Measurements from ENCODE around the gene SEC63.

DNA sequence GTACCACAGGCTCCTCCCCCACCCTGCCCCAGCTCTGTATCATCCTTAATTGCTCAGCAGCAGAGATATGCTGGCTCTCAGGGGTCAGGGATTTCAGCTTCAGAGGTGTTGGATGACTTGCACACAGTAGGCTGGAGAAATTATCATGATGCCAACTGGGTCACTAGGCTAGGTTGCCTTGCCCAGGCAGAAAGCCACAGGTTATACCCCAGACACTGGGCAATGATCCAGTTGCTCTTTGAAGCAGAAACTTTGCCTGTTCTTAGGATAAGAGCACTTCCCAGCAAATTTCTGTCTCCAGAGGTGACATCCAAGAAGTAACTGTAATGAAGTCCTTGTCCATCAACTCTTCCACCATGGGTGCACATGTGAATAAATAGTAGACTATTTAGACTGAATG is 95.6 kb downstream of the SEC63 start:
- TF ChIP-seq EP300 (IDR thresholded peaks at IDR 0.05) (no peak), POLR2A (IDR thresholded peaks at IDR 0.05) (no peak)
- TF ChIP-seq, protein P1, sequence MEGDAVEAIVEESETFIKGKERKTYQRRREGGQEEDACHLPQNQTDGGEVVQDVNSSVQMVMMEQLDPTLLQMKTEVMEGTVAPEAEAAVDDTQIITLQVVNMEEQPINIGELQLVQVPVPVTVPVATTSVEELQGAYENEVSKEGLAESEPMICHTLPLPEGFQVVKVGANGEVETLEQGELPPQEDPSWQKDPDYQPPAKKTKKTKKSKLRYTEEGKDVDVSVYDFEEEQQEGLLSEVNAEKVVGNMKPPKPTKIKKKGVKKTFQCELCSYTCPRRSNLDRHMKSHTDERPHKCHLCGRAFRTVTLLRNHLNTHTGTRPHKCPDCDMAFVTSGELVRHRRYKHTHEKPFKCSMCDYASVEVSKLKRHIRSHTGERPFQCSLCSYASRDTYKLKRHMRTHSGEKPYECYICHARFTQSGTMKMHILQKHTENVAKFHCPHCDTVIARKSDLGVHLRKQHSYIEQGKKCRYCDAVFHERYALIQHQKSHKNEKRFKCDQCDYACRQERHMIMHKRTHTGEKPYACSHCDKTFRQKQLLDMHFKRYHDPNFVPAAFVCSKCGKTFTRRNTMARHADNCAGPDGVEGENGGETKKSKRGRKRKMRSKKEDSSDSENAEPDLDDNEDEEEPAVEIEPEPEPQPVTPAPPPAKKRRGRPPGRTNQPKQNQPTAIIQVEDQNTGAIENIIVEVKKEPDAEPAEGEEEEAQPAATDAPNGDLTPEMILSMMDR (IDR thresholded peaks at IDR 0.05) = no peak

All from ovary (tissue), 3 donors.